Spleen (tissue), 11 donors: ENCODE results near the gene SLC9A3. TPM values are rescaled to one million over a fixed set of nuclear protein-coding genes. Genes with fewer than 3 reads are reported as not detected.
"Not testable (repeated sequence)": the region's sequence is repeated elsewhere in the genome, so short reads cannot be mapped to it uniquely, and the experiment has no call there.

Experiments
- DNase-seq: peaks from one replicate; pipeline ENCODE4 v3.0.0-alpha.2; 2020
- H3K27ac ChIP-seq, 8 donors: fragments of 200-600 bp; sonication (generic) in 7 of 8; 1 replicate in 4 of 8; 2 replicates in 4 of 8; pipeline versions ENCODE4 v1.5.0 to v1.8.0; 2016 to 2021; ENCODE audit warnings: inconsistent platforms in 4 of 8, mild to moderate bottlenecking in 4 of 8, moderate library complexity in 1 of 8
- H3K27me3 ChIP-seq, 7 donors: fragments of 200-600 bp; sonication (generic) in 6 of 7; replicated peaks in 1 of 7; 1 replicate in 4 of 7; 2 replicates in 3 of 7; pipeline versions ENCODE4 v1.5.0 to v1.8.0; 2016 to 2021; ENCODE audit warnings: inconsistent platforms in 3 of 7, mild to moderate bottlenecking in 1 of 7
- H3K36me3 ChIP-seq, 6 donors: fragments of 200-600 bp; sonication (generic) in 5 of 6; 1 replicate in 4 of 6; 2 replicates in 2 of 6; pipeline versions ENCODE4 v1.5.0 to v1.8.0; 2016 to 2021; ENCODE audit warnings: inconsistent platforms in 2 of 6
- H3K4me1 ChIP-seq, 6 donors: fragments of 200-600 bp; sonication (generic) in 5 of 6; 1 replicate in 3 of 6; 2 replicates in 3 of 6; pipeline versions ENCODE4 v1.5.0 to v1.8.0; 2016 to 2021; ENCODE audit warnings: inconsistent platforms in 3 of 6
- H3K4me3 ChIP-seq, 8 donors: fragments of 200-600 bp; sonication (generic) in 7 of 8; 1 replicate in 4 of 8; 2 replicates in 4 of 8; pipeline versions ENCODE4 v1.5.0 to v1.8.0; 2016 to 2021; ENCODE audit warnings: inconsistent platforms in 4 of 8, mild to moderate bottlenecking in 4 of 8, moderate library complexity in 2 of 8
- H3K9me3 ChIP-seq, 8 donors: fragments of 200-600 bp; sonication (generic) in 7 of 8; 1 replicate in 4 of 8; 2 replicates in 4 of 8; pipeline versions ENCODE4 v1.5.0 to v1.8.0; 2016 to 2021; ENCODE audit warnings: inconsistent platforms in 4 of 8
- POLR2A ChIP-seq, 3 donors: fragments of 450-650 bp; IDR thresholded peaks; one replicate each; pipeline ENCODE4 v1.5.1; 2017; ENCODE audit warnings: antibody characterized with exemption in 3 of 3, mild to moderate bottlenecking in 1 of 3
- POLR2AphosphoS5 ChIP-seq, 3 donors: sonication (generic); formaldehyde crosslinking; IDR thresholded peaks; one replicate each; pipeline ENCODE4 v1.5.1; 2017; ENCODE audit warnings: antibody characterized with exemption in 3 of 3
- WGBS, 5 donors: extraction: QIAGEN DNeasy Blood & Tissue Kit in 3 of 5; methylation state at CpG; one replicate each; pipeline versions ENCODE4 v1.1.5 to v1.1.7; 2013 to 2018; 5-methylcytosine and 5-hydroxymethylcytosine counted together
- intact Hi-C: fragments of 100-400 bp; cut with DNase I; formaldehyde crosslinking; loops from one replicate; pipeline ENCODE4 v1.15.0; 2023; ENCODE audit warnings: low total_unique reads
- polyA plus RNA-seq, 3 donors: library from polyadenylated mRNA; stranded (reverse); fragments of 200-250 nt; gene quantifications; one replicate each; pipeline ENCODE4 v1.2.1, GENCODE V29; 2013
- total RNA-seq, 7 donors: library from RNA; depleted of rRNA in 3 of 7; stranded (reverse); fragments of >200 nt in 3 of 7; fragmentation: NEBNext Ultra II Directional in 4 of 7; extraction: Animal tissue kit (Norgen Biotek cat#: 25700) in 4 of 7; gene quantifications; one replicate each; pipeline versions ENCODE4 v1.1.0 to v1.2.1, GENCODE V29; 2016 to 2021
- TF ChIP-seq, protein P1 (sequence below), 11 experiments: fragments of 200-600 bp in 7 of 11; fragments of 450-650 bp in 4 of 11; sonication (generic) in 4 of 11; IDR thresholded peaks in 8 of 11; conservative IDR thresholded peaks in 3 of 11; 1 replicate in 7 of 11; 2 replicates in 4 of 11; pipeline versions ENCODE4 v1.4.0 to v1.8.0; 2016 to 2021; ENCODE audit warnings: antibody characterized with exemption in 11 of 11, inconsistent platforms in 4 of 11, mild to moderate bottlenecking in 1 of 11
- donor health status: healthy with polysubstance abuse.
- donor health status: DM: no; HTN: no; CAD: no; lungs with moderate emphysema.
- donor health status: DM: no; HTN: no; CAD: no.
- donor health status: Bipolar disorder and iron deficiency.
- donor health status: healthy.
- donor health status: DM: no; HTN: no; CAD: no.
- donor health status: DM: yes; HTN: yes; CAD: no.

Gene SLC9A3
- total and polyA plus RNA-seq, 10 donors, result 1.0 to 3.2 (median 1.5) TPM

DNA sequence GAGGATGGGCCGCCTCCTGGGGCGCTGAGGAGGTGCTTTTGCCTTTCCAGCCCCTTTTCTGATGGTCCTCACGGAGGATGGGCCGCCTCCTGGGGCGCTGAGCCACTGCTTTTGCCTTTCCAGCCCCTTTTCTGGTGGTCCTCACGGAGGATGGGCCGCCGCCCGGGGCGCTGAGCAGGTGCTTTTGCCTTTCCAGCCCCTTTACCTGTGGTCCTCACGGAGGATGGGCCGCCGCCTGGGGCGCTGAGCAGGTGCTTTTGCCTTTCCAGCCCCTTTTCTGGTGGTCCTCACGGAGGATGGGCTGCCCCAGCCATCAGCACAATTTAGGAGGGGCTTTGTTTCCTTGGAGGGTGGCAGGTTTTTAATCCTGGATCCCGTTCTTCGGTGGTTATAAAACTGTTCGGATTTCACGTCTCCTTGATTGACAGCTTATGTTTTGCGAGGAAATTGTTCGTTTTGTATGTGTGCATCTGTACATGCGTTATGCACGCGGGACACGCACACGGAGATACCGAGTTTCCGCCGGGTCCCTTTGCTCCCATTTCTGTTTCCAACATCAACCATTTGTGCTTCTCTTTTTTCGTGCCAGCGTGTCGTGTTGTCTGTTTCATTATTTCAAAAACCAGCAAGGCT, 34.7 kb upstream of the SLC9A3 start:
- Histone ChIP-seq H3K36me3 (no peaks in the 10 kb centered on the region), H3K27me3 (peaks cover 0 to 55% (median 8%) of the 10 kb centered on the region in 7 donors), H3K9me3 (no peaks in the 10 kb centered on the region), H3K4me3 (no peak overlapping the region), H3K4me1 (no peaks in the 10 kb centered on the region), H3K27ac (no peak overlapping the region)
- DNase-seq, result no peak
- intact Hi-C loops, result no loop called here
- TF ChIP-seq, protein P1, sequence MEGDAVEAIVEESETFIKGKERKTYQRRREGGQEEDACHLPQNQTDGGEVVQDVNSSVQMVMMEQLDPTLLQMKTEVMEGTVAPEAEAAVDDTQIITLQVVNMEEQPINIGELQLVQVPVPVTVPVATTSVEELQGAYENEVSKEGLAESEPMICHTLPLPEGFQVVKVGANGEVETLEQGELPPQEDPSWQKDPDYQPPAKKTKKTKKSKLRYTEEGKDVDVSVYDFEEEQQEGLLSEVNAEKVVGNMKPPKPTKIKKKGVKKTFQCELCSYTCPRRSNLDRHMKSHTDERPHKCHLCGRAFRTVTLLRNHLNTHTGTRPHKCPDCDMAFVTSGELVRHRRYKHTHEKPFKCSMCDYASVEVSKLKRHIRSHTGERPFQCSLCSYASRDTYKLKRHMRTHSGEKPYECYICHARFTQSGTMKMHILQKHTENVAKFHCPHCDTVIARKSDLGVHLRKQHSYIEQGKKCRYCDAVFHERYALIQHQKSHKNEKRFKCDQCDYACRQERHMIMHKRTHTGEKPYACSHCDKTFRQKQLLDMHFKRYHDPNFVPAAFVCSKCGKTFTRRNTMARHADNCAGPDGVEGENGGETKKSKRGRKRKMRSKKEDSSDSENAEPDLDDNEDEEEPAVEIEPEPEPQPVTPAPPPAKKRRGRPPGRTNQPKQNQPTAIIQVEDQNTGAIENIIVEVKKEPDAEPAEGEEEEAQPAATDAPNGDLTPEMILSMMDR (IDR thresholded peaks at IDR 0.05 in 8 of 11, conservative IDR thresholded peaks at IDR 0.05 in 3 of 11), result no peak
- TF ChIP-seq POLR2AphosphoS5 (IDR thresholded peaks at IDR 0.05), result no peak
- TF ChIP-seq POLR2A (IDR thresholded peaks at IDR 0.05), result no peak
- 80 to 85% (median 84%) methylated on average over 32 of the region's 32 CpGs for WGBS, 5 donors

DNA sequence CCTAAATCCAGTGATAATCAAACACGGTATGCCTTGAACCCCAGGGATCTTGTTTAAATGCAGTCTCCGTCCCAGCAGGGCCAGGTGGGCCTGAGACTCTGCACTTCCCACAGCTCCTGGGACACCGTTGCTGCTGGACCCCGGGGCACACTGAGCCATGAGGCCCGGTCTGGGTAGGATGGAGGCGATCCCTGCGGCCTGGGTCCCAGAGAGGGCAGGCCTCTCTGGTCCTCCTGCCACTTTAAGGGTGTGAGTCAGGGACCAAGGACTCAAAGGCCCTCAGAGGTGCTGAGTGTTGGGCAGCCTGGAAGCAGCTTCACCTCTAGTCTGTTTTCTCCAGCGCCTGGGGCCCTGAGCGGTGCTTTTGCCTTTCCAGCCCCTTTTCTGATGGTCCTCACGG, 34.1 kb upstream of the SLC9A3 start:
- Histone ChIP-seq H3K36me3 (no peaks in the 10 kb centered on the region), H3K9me3 (no peaks in the 10 kb centered on the region), H3K27ac (no peak overlapping the region), H3K4me1 (no peaks in the 10 kb centered on the region), H3K4me3 (no peak overlapping the region), H3K27me3 (peaks cover 0 to 55% (median 8%) of the 10 kb centered on the region in 7 donors)
- intact Hi-C loops, result no loop called here
- TF ChIP-seq POLR2A (IDR thresholded peaks at IDR 0.05) (no peak), POLR2AphosphoS5 (IDR thresholded peaks at IDR 0.05) (no peak)
- TF ChIP-seq, protein P1 (IDR thresholded peaks at IDR 0.05 in 8 of 11, conservative IDR thresholded peaks at IDR 0.05 in 3 of 11), result no peak
- DNase-seq, result no peak
- WGBS, 5 donors, result 78 to 92% (median 91%) methylated on average over 5 to 10 of the region's 10 CpGs

DNA sequence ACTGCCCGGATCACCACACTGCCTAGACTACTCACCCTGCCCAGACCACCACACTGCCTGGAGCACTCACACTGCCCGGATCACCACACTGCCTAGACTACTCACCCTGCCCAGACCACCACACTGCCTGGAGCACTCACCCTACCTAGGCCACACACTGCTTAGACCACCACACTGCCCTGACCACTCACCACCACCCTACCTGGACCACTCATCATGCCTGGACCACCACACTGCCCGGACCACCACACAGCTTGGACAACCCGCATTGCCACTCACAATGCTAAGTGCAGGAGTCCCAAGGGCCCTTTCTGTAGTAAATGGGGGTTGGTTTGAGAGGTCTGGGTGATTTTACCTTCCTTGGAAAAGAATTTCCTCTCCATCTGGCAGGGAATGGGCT, 33.7 kb upstream of the SLC9A3 start:
- H3K4me1 ChIP-seq, DNase-seq, intact Hi-C loops, H3K9me3 ChIP-seq, H3K36me3 ChIP-seq, H3K4me3 ChIP-seq, H3K27ac ChIP-seq: not testable (repeated sequence)
- H3K27me3 ChIP-seq, result peaks cover 0 to 55% (median 8%) of the 10 kb centered on the region in 7 donors
- WGBS, 5 donors, result 84 to 95% (median 95%) methylated on average over 3 to 4 of the region's 4 CpGs

DNA sequence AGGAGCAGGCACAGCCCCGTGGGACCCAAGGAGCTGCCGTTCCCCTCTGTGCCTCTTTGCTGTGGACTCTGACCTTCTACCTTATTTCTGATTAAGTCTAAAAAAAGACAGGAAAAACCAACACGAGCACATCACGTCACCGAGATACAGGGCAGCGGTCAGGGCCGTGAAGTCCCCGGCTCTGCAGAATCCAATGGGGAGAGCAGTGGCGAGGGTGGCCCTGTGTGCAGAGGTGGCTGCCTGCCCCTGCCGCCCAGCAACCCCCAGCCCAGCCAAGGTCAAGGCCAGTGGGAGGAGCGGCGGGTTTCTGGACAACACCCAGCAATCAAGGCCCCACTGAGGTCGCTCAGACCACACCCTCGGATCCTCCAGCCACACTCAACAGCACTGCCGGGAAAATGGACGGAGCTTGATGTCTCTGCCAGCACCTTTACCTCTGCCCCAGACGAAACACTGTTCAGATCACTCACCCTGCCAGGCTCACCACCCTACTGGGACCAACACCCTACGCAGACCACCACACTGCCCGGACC, 32.7 kb upstream of the SLC9A3 start:
- no peak overlapping the region for H3K4me3 ChIP-seq
- intact Hi-C loops, result no loop called here
- H3K9me3 ChIP-seq, result no peaks in the 10 kb centered on the region
- TF ChIP-seq POLR2A (IDR thresholded peaks at IDR 0.05) (no peak), POLR2AphosphoS5 (IDR thresholded peaks at IDR 0.05) (peak; percentile 6 to 64 (median 32))
- DNase-seq, result no peak
- no peaks in the 10 kb centered on the region for H3K36me3 ChIP-seq
- peaks cover 0 to 55% (median 8%) of the 10 kb centered on the region in 7 donors for H3K27me3 ChIP-seq
- no peaks in the 10 kb centered on the region for H3K4me1 ChIP-seq
- WGBS, 5 donors, result 66 to 85% (median 76%) methylated on average over 19 of the region's 19 CpGs
- H3K27ac ChIP-seq, result peak overlapping the region in 7 of 8 donors; percentile 36 to 75 (median 66)

GRCh38 chr5:555058-555623, 30.9 kb upstream of the SLC9A3 start:
- intact Hi-C loops, result no loop called here
- TF ChIP-seq POLR2A (IDR thresholded peaks at IDR 0.05) (no peak), POLR2AphosphoS5 (IDR thresholded peaks at IDR 0.05) (no peak)
- TF ChIP-seq, protein P1 (IDR thresholded peaks at IDR 0.05 in 8 of 11, conservative IDR thresholded peaks at IDR 0.05 in 3 of 11), result no peak
- Histone ChIP-seq H3K9me3 (peaks cover 0 to 8% (median 0%) of the 10 kb centered on the region in 8 donors), H3K27me3 (peaks cover 0 to 57% (median 6%) of the 10 kb centered on the region in 7 donors), H3K4me1 (no peaks in the 10 kb centered on the region), H3K36me3 (no peaks in the 10 kb centered on the region), H3K4me3 (no peak overlapping the region), H3K27ac (no peak overlapping the region)
- DNase-seq, result no peak
- 88 to 94% (median 90%) methylated on average over 20 to 27 of the region's 27 CpGs for WGBS, 5 donors
